CD4-positive, CD25-positive, alpha-beta regulatory T cell (primary cell): Measurements from ENCODE around the gene CXCL14. TPM values are rescaled to one million over a fixed set of nuclear protein-coding genes. Genes with fewer than 3 reads are reported as not detected.

Experiments used
- ATAC-seq, 2 donors: fragments of 150-1000 bp; cut with Tn5 transposase; one replicate each; pipeline ENCODE4 v1.10.0; 2021; ENCODE audit warnings: low read depth in 2 of 2, moderate number of reproducible peaks in 2 of 2, moderate library complexity in 1 of 2
- DNase-seq, 3 donors: peaks; one replicate each; pipeline versions ENCODE4 v3.0.0 to v3.0.0-alpha.2; 2012 to 2022; ENCODE audit warnings: mixed read lengths in 1 of 3
- H3K27ac ChIP-seq: one replicate; pipeline ENCODE4 v1.7.0; 2013; ENCODE audit warnings: mild to moderate bottlenecking, low read length; ENCODE audit not compliant: insufficient read depth, poor library complexity, severe bottlenecking
- H3K27me3 ChIP-seq: one replicate; pipeline ENCODE4 v1.7.0; 2013; ENCODE audit warnings: low read length; ENCODE audit not compliant: control insufficient read depth, insufficient read depth
- H3K36me3 ChIP-seq: one replicate; pipeline ENCODE4 v1.7.0; 2013; ENCODE audit warnings: mild to moderate bottlenecking, low read length, moderate library complexity; ENCODE audit not compliant: control insufficient read depth, insufficient read depth
- H3K4me1 ChIP-seq: 2 replicates; pipeline ENCODE4 v1.7.0; 2013; ENCODE audit warnings: mild to moderate bottlenecking, low read length; ENCODE audit not compliant: insufficient read depth, control insufficient read depth, poor library complexity, severe bottlenecking
- H3K4me3 ChIP-seq: one replicate; pipeline ENCODE4 v1.7.0; 2013; ENCODE audit warnings: low read depth, mild to moderate bottlenecking, low read length, moderate library complexity
- H3K9me3 ChIP-seq, 2 experiments: 1 replicate in 1 of 2; 2 replicates in 1 of 2; pipeline ENCODE4 v1.7.0; 2013; ENCODE audit warnings: low read length in 2 of 2, mild to moderate bottlenecking in 1 of 2, moderate library complexity in 1 of 2; ENCODE audit not compliant: control insufficient read depth in 2 of 2
- H3K27ac Mint-ChIP-seq, 3 donors: one replicate each; pipeline ENCODE4 v1.8.0; 2020 to 2022; ENCODE audit warnings: mild to moderate bottlenecking in 3 of 3, mixed read lengths in 3 of 3, moderate library complexity in 2 of 3
- H3K27me3 Mint-ChIP-seq: one replicate; pipeline ENCODE4 v1.8.0; 2022; ENCODE audit warnings: mild to moderate bottlenecking, mixed read lengths
- H3K36me3 Mint-ChIP-seq: one replicate; pipeline ENCODE4 v1.8.0; 2020; ENCODE audit warnings: mixed read lengths
- H3K4me1 Mint-ChIP-seq, 4 donors: one replicate each; pipeline ENCODE4 v1.8.0; 2020 to 2022; ENCODE audit warnings: mixed read lengths in 4 of 4, mild to moderate bottlenecking in 1 of 4
- H3K4me3 Mint-ChIP-seq, 4 donors: one replicate each; pipeline ENCODE4 v1.8.0; 2020 to 2022; ENCODE audit warnings: mild to moderate bottlenecking in 4 of 4, mixed read lengths in 4 of 4, moderate library complexity in 3 of 4
- H3K9me3 Mint-ChIP-seq, 7 donors: one replicate each; pipeline ENCODE4 v1.8.0; 2020 to 2022; ENCODE audit warnings: mixed read lengths in 7 of 7, mild to moderate bottlenecking in 3 of 7, moderate library complexity in 2 of 7
- polyA plus RNA-seq, 4 donors: library from polyadenylated mRNA; unstranded; fragments of 300-500 nt; fragmentation: Illumina TruSeq; gene quantifications; one replicate each; pipeline ENCODE4 v1.2.3, GENCODE V29; 2021
- total RNA-seq: library from RNA; stranded (reverse); gene quantifications from one replicate; pipeline ENCODE4 v1.2.3, GENCODE V29; 2022

Gene CXCL14
- not detected for total RNA-seq
- polyA plus RNA-seq: not detected

- Histone ChIP-seq H3K36me3 (no peaks in the 10 kb centered on the region), H3K4me3 (no peak within 1 kb of the TSS), H3K4me1 (no peaks in the 10 kb centered on the region), H3K9me3 (no peaks in the 10 kb centered on the region), H3K27me3 (peaks cover 5% of the 10 kb centered on the region), H3K27ac (no peak within 1 kb of the TSS)
- DNase-seq (no peak), ATAC-seq (no peak)
- Mint-ChIP-seq H3K4me3 (no peak within 1 kb of the TSS), H3K27me3 (peaks cover 19% of the 10 kb centered on the region), H3K27ac (no peak within 1 kb of the TSS), H3K9me3 (no peaks in the 10 kb centered on the region), H3K36me3 (no peaks in the 10 kb centered on the region), H3K4me1 (no peaks in the 10 kb centered on the region)
Observed at GRCh38 chr5:135578685-135579341, at the start of gene CXCL14. CXCL14 (minus strand) TSS chr5:135578991; CDS start chr5:135578778, 213 bp downstream.

GRCh38 chr5:135626636-135627035 is 47.8 kb upstream of the CXCL14 start:
- H3K27ac ChIP-seq: no peak overlapping the region
- no peak for DNase-seq
- Mint-ChIP-seq H3K9me3 (peaks cover 0 to 1% (median 0%) of the 10 kb centered on the region in 7 donors), H3K36me3 (no peaks in the 10 kb centered on the region), H3K4me3 (no peak overlapping the region), H3K27me3 (peaks cover 9% of the 10 kb centered on the region), H3K27ac (no peak overlapping the region), H3K4me1 (no peaks in the 10 kb centered on the region)
- no peak overlapping the region for H3K4me3 ChIP-seq
- no peaks in the 10 kb centered on the region for H3K4me1 ChIP-seq
- no peaks in the 10 kb centered on the region for H3K36me3 ChIP-seq
- H3K9me3 ChIP-seq: no peaks in the 10 kb centered on the region
- H3K27me3 ChIP-seq: no peaks in the 10 kb centered on the region
- no peak for ATAC-seq

- H3K4me3 Mint-ChIP-seq: no peak overlapping the region
- H3K27me3 ChIP-seq: no peaks in the 10 kb centered on the region
- H3K4me1 Mint-ChIP-seq: no peaks in the 10 kb centered on the region
- H3K9me3 ChIP-seq: no peaks in the 10 kb centered on the region
- ATAC-seq: no peak
- H3K27me3 Mint-ChIP-seq: peaks cover 9% of the 10 kb centered on the region
- no peaks in the 10 kb centered on the region for H3K36me3 ChIP-seq
- H3K4me3 ChIP-seq: no peak overlapping the region
- no peak overlapping the region for H3K27ac Mint-ChIP-seq
- H3K27ac ChIP-seq: no peak overlapping the region
- H3K4me1 ChIP-seq: no peaks in the 10 kb centered on the region
- H3K36me3 Mint-ChIP-seq: no peaks in the 10 kb centered on the region
- H3K9me3 Mint-ChIP-seq: peaks cover 0 to 1% (median 0%) of the 10 kb centered on the region in 7 donors
- no peak for DNase-seq
Observed at GRCh38 chr5:135625961-135626360, 47.2 kb upstream of the CXCL14 start.

GRCh38 chr5:135625486-135625885 is 46.7 kb upstream of the CXCL14 start:
- ATAC-seq (no peak), DNase-seq (no peak)
- H3K36me3 ChIP-seq: no peaks in the 10 kb centered on the region
- H3K27me3 Mint-ChIP-seq: peaks cover 9% of the 10 kb centered on the region
- H3K9me3 Mint-ChIP-seq: peaks cover 0 to 1% (median 0%) of the 10 kb centered on the region in 7 donors
- no peaks in the 10 kb centered on the region for H3K4me1 ChIP-seq
- no peaks in the 10 kb centered on the region for H3K4me1 Mint-ChIP-seq
- H3K9me3 ChIP-seq: no peaks in the 10 kb centered on the region
- H3K36me3 Mint-ChIP-seq: no peaks in the 10 kb centered on the region
- H3K4me3 Mint-ChIP-seq: no peak overlapping the region
- H3K4me3 ChIP-seq: no peak overlapping the region
- no peak overlapping the region for H3K27ac Mint-ChIP-seq
- no peak overlapping the region for H3K27ac ChIP-seq
- H3K27me3 ChIP-seq: no peaks in the 10 kb centered on the region

GRCh38 chr5:135625061-135625460 is 46.3 kb upstream of the CXCL14 start:
- Histone ChIP-seq H3K27me3 (no peaks in the 10 kb centered on the region), H3K4me3 (no peak overlapping the region), H3K36me3 (no peaks in the 10 kb centered on the region), H3K4me1 (no peaks in the 10 kb centered on the region), H3K9me3 (peaks cover 0 to 2% of the 10 kb centered on the region in 2 experiments), H3K27ac (no peak overlapping the region)
- H3K9me3 Mint-ChIP-seq: peaks cover 0 to 1% (median 0%) of the 10 kb centered on the region in 7 donors
- H3K27ac Mint-ChIP-seq: no peak overlapping the region
- no peaks in the 10 kb centered on the region for H3K4me1 Mint-ChIP-seq
- peaks cover 9% of the 10 kb centered on the region for H3K27me3 Mint-ChIP-seq
- DNase-seq (no peak), ATAC-seq (no peak)
- H3K4me3 Mint-ChIP-seq: no peak overlapping the region
- H3K36me3 Mint-ChIP-seq: no peaks in the 10 kb centered on the region

GRCh38 chr5:135623186-135623715 is 44.5 kb upstream of the CXCL14 start:
- ATAC-seq (no peak), DNase-seq (no peak)
- Mint-ChIP-seq H3K4me1 (no peaks in the 10 kb centered on the region), H3K9me3 (peaks cover 0 to 14% (median 3%) of the 10 kb centered on the region in 7 donors), H3K36me3 (no peaks in the 10 kb centered on the region), H3K27me3 (peaks cover 21% of the 10 kb centered on the region), H3K4me3 (no peak overlapping the region), H3K27ac (no peak overlapping the region)
- H3K36me3 ChIP-seq: no peaks in the 10 kb centered on the region
- H3K9me3 ChIP-seq: peaks cover 6 to 20% of the 10 kb centered on the region in 2 experiments
- no peaks in the 10 kb centered on the region for H3K4me1 ChIP-seq
- H3K27me3 ChIP-seq: no peaks in the 10 kb centered on the region
- H3K27ac ChIP-seq: no peak overlapping the region
- H3K4me3 ChIP-seq: no peak overlapping the region

GRCh38 chr5:135615581-135616260 is 36.9 kb upstream of the CXCL14 start:
- Mint-ChIP-seq H3K27ac (no peak overlapping the region), H3K9me3 (peaks cover 0 to 23% (median 6%) of the 10 kb centered on the region in 7 donors), H3K36me3 (no peaks in the 10 kb centered on the region), H3K27me3 (peaks cover 18% of the 10 kb centered on the region), H3K4me3 (no peak overlapping the region), H3K4me1 (no peaks in the 10 kb centered on the region)
- no peaks in the 10 kb centered on the region for H3K27me3 ChIP-seq
- DNase-seq: no peak
- H3K4me1 ChIP-seq: no peaks in the 10 kb centered on the region
- H3K9me3 ChIP-seq: peaks cover 9 to 20% of the 10 kb centered on the region in 2 experiments
- no peak overlapping the region for H3K4me3 ChIP-seq
- ATAC-seq: no peak
- no peak overlapping the region for H3K27ac ChIP-seq
- H3K36me3 ChIP-seq: no peaks in the 10 kb centered on the region
